ENCODE results near the gene STAB1.

Gene STAB1

GRCh38 chr3:52487788-52488691, 7.1 kb upstream of the STAB1 start:
- DNase-seq, result no peak

GRCh38 chr3:52488746-52489145, 6.4 kb upstream of the STAB1 start:
- DNase-seq, result no peak

GRCh38 chr3:52489453-52489852, 5.7 kb upstream of the STAB1 start:
- no peak for DNase-seq

- DNase-seq, result no peak
Observed at GRCh38 chr3:52490035-52490938, 4.9 kb upstream of the STAB1 start.

- no peak for DNase-seq
Observed at GRCh38 chr3:52490939-52491526, 4.1 kb upstream of the STAB1 start.

GRCh38 chr3:52492059-52492458, 3.1 kb upstream of the STAB1 start:
- DNase-seq, result no peak

- no peak for DNase-seq
Observed at GRCh38 chr3:52493232-52494017, 1.7 kb upstream of the STAB1 start.

- no peak for DNase-seq
Observed at GRCh38 chr3:52494445-52494844, 693 bp upstream of the STAB1 start.

GRCh38 chr3:52495777-52496602, 852 bp downstream of the STAB1 start:
- no peak for DNase-seq

- DNase-seq, result no peak
Observed at GRCh38 chr3:52498137-52499054, 3.3 kb downstream of the STAB1 start.

GRCh38 chr3:52501046-52501445, 5.9 kb downstream of the STAB1 start:
- no peak for DNase-seq

GRCh38 chr3:52502001-52502400, 6.9 kb downstream of the STAB1 start:
- DNase-seq, result no peak

GRCh38 chr3:52502808-52503350, 7.7 kb downstream of the STAB1 start:
- DNase-seq, result no peak

- no peak for DNase-seq
Observed at GRCh38 chr3:52503788-52504424, 8.8 kb downstream of the STAB1 start.

GRCh38 chr3:52504977-52505376, 9.8 kb downstream of the STAB1 start:
- DNase-seq, result no peak

GRCh38 chr3:52506266-52506966, 11.3 kb downstream of the STAB1 start:
- no peak for DNase-seq

- no peak for DNase-seq
Observed at GRCh38 chr3:52507359-52507758, 12.2 kb downstream of the STAB1 start.

GRCh38 chr3:52509753-52510328, 14.7 kb downstream of the STAB1 start:
- DNase-seq, result no peak

- DNase-seq, result no peak
Observed at GRCh38 chr3:52511509-52511908, 16.4 kb downstream of the STAB1 start.

All from stimulated activated CD4-positive, alpha-beta T cell treated with anti-CD3 and anti-CD28 coated beads, Interleukin-15, amount 100 ng/mL, for 24 hours (primary cell).